ENCODE data around the gene SNED1. TPM values are rescaled to one million over a fixed set of nuclear protein-coding genes. Genes with fewer than 3 reads are reported as not detected.

The SNED1 gene
- total RNA-seq, 1 experiment from 2014 or later: 2.8 TPM

GRCh38 chr2:241025639-241026038 is 27.2 kb downstream of the SNED1 start:
- H3K79me2 ChIP-seq (ENCODE audit: low read depth): no peaks in the 10 kb centered on the region
- H3K4me2 ChIP-seq: no peak overlapping the region
- H2AFZ ChIP-seq: no peak overlapping the region
- no peaks in the 10 kb centered on the region for H3K36me3 ChIP-seq (ENCODE audit: low read depth)
- no peak for TF ChIP-seq CTCF (conservative IDR thresholded peaks at IDR 0.05)
- TF ChIP-seq EZH2 (IDR thresholded peaks at IDR 0.05; ENCODE audit: low read depth): no peak
- no peaks in the 10 kb centered on the region for H4K20me1 ChIP-seq (ENCODE audit: insufficient read depth)
- peaks cover 22% of the 10 kb centered on the region for H3K9me3 ChIP-seq (ENCODE audit: insufficient read depth, low read depth)
- no peaks in the 10 kb centered on the region for H3F3A ChIP-seq (ENCODE audit: insufficient read depth, low read depth)
- BruUV-seq (replicated peaks): no TSS peak
- no peak overlapping the region for H3K4me3 ChIP-seq
- no peaks in the 10 kb centered on the region for H3K4me1 ChIP-seq (replicated peaks; ENCODE audit: insufficient read depth)
- 0 out of 2 replicates have a peak, but pooled peaks cover under 1% of the 10 kb centered on the region for H3K27me3 ChIP-seq (ENCODE audit: insufficient read depth, low read depth)
- DNase-seq: no peak
- ChIA-PET POLR2A (ENCODE audit: unreplicated experiment) (no interaction called here), CTCF (interaction anchor here (0.7 kb wide), 1 partner anchor 37 kb away, joined by 3 read pairs; no protein-coding TSS in a partner anchor)
- H3K9me2 ChIP-seq (ENCODE audit: insufficient read depth): no peaks in the 10 kb centered on the region
- intact Hi-C loops (cut with micrococcal nuclease; ENCODE audit: unreplicated experiment): no loop called here
- H3K27ac ChIP-seq: no peak overlapping the region

- Histone ChIP-seq H3K4me3 (no peak overlapping the region), H3K36me3 (ENCODE audit: low read depth) (no peaks in the 10 kb centered on the region), H3F3A (ENCODE audit: insufficient read depth, low read depth) (0 out of 2 replicates have a peak, but pooled peaks cover 5% of the 10 kb centered on the region), H3K79me2 (ENCODE audit: low read depth) (no peaks in the 10 kb centered on the region), H3K27me3 (ENCODE audit: insufficient read depth, low read depth) (0 out of 2 replicates have a peak, but pooled peaks cover 4% of the 10 kb centered on the region), H4K20me1 (ENCODE audit: insufficient read depth) (no peaks in the 10 kb centered on the region), H3K9me3 (ENCODE audit: insufficient read depth, low read depth) (peaks cover 21% of the 10 kb centered on the region), H3K4me2 (no peak overlapping the region), H3K27ac (no peak overlapping the region), H3K9me2 (ENCODE audit: insufficient read depth) (no peaks in the 10 kb centered on the region), H3K4me1 (replicated peaks; ENCODE audit: insufficient read depth) (no peaks in the 10 kb centered on the region), H2AFZ (no peak overlapping the region)
- no TSS peak for BruUV-seq (replicated peaks)
- POLR2A ChIA-PET (ENCODE audit: unreplicated experiment): no interaction called here
- intact Hi-C loops (cut with micrococcal nuclease; ENCODE audit: unreplicated experiment): no loop called here
- DNase-seq: no peak
- CTCF ChIA-PET: no interaction called here
- TF ChIP-seq CTCF (conservative IDR thresholded peaks at IDR 0.05) (no peak), EZH2 (IDR thresholded peaks at IDR 0.05; ENCODE audit: low read depth) (no peak)
These were observed 31.3 kb downstream of the SNED1 start for GRCh38 chr2:241029599-241030332.

- Histone ChIP-seq H3K79me2 (ENCODE audit: low read depth) (no peaks in the 10 kb centered on the region), H3K9me3 (ENCODE audit: insufficient read depth, low read depth) (peaks cover 16% of the 10 kb centered on the region), H3F3A (ENCODE audit: insufficient read depth, low read depth) (0 out of 2 replicates have a peak, but pooled peaks cover 5% of the 10 kb centered on the region), H3K27me3 (ENCODE audit: insufficient read depth, low read depth) (0 out of 2 replicates have a peak, but pooled peaks cover 4% of the 10 kb centered on the region), H3K9me2 (ENCODE audit: insufficient read depth) (no peaks in the 10 kb centered on the region), H3K4me1 (replicated peaks; ENCODE audit: insufficient read depth) (no peaks in the 10 kb centered on the region), H3K4me3 (no peak overlapping the region), H2AFZ (no peak overlapping the region), H3K36me3 (ENCODE audit: low read depth) (no peaks in the 10 kb centered on the region), H3K27ac (no peak overlapping the region), H3K4me2 (no peak overlapping the region), H4K20me1 (ENCODE audit: insufficient read depth) (no peaks in the 10 kb centered on the region)
- CTCF ChIA-PET: no interaction called here
- intact Hi-C loops (cut with micrococcal nuclease; ENCODE audit: unreplicated experiment): no loop called here
- TF ChIP-seq EZH2 (IDR thresholded peaks at IDR 0.05; ENCODE audit: low read depth): no peak
- TF ChIP-seq CTCF (conservative IDR thresholded peaks at IDR 0.05): no peak
- POLR2A ChIA-PET (ENCODE audit: unreplicated experiment): no interaction called here
- no peak for DNase-seq
- no TSS peak for BruUV-seq (replicated peaks)
These were observed 31.9 kb downstream of the SNED1 start for GRCh38 chr2:241030333-241030680.

Data from PC-9 (cell line).